Measurements from ENCODE around the gene PPP2R3B. TPM values are rescaled to one million over a fixed set of nuclear protein-coding genes. Genes with fewer than 3 reads are reported as not detected.

Gene PPP2R3B
- total RNA-seq, 1 donor from 2014 or later = 28.2 TPM

- H3K36me3 Mint-ChIP-seq (ENCODE audit: unreplicated experiment) = peaks cover 4% of the 10 kb centered on the region
- TF ChIP-seq, protein P1, sequence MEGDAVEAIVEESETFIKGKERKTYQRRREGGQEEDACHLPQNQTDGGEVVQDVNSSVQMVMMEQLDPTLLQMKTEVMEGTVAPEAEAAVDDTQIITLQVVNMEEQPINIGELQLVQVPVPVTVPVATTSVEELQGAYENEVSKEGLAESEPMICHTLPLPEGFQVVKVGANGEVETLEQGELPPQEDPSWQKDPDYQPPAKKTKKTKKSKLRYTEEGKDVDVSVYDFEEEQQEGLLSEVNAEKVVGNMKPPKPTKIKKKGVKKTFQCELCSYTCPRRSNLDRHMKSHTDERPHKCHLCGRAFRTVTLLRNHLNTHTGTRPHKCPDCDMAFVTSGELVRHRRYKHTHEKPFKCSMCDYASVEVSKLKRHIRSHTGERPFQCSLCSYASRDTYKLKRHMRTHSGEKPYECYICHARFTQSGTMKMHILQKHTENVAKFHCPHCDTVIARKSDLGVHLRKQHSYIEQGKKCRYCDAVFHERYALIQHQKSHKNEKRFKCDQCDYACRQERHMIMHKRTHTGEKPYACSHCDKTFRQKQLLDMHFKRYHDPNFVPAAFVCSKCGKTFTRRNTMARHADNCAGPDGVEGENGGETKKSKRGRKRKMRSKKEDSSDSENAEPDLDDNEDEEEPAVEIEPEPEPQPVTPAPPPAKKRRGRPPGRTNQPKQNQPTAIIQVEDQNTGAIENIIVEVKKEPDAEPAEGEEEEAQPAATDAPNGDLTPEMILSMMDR (IDR thresholded peaks at IDR 0.05) = no peak
- H3K27ac Mint-ChIP-seq (ENCODE audit: unreplicated experiment) = no peak overlapping the region
- no peak overlapping the region for H3K4me3 Mint-ChIP-seq (ENCODE audit: unreplicated experiment)
- peaks cover 7% of the 10 kb centered on the region for H3K4me1 Mint-ChIP-seq (ENCODE audit: unreplicated experiment)
- no peaks in the 10 kb centered on the region for H3K9me3 Mint-ChIP-seq (ENCODE audit: unreplicated experiment)
- no peaks in the 10 kb centered on the region for H3K27me3 Mint-ChIP-seq (ENCODE audit: unreplicated experiment)
- DNase-seq (ENCODE audit: extremely low spot score, unreplicated experiment) = peak; percentile 78
Observed at GRCh38 chrX:349196-349595, 37.5 kb downstream of the PPP2R3B start.

DNA sequence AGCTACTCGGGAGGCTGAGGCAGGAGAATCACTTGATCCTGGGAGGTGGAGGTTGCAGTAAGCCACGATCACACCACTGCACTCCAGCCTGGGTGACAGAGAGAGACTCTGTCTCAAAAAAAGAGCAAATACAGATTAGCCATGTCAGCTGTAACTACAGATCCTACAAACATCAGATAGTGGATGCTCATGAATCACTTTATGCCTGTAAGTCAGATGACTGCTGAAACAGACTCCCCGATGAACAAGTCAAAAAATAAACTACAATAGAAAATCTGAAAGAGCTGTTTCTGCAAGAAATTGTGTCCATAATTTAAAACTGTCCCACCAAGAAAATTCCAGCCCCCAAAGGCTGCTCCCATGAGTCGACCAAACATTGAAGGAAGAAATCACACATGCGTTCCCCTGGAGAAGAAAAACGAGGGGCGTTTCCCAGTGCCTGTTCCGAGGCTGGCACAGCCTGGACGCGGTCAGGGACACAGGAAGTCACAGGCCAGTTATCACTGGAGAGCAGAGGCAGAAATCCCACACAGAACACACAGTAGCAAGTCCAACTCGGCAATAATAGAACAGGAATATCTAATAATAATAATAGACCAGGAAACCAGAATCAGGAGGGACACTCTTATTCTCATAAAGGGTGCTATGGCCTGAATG, 38.1 kb downstream of the PPP2R3B start:
- H3K36me3 Mint-ChIP-seq (ENCODE audit: unreplicated experiment) = peaks cover 4% of the 10 kb centered on the region
- no peak overlapping the region for H3K27ac Mint-ChIP-seq (ENCODE audit: unreplicated experiment)
- no peak overlapping the region for H3K4me3 Mint-ChIP-seq (ENCODE audit: unreplicated experiment)
- DNase-seq (ENCODE audit: extremely low spot score, unreplicated experiment) = peak; percentile 70
- TF ChIP-seq, protein P1 (IDR thresholded peaks at IDR 0.05) = no peak
- H3K4me1 Mint-ChIP-seq (ENCODE audit: unreplicated experiment) = peaks cover 7% of the 10 kb centered on the region
- H3K9me3 Mint-ChIP-seq (ENCODE audit: unreplicated experiment) = no peaks in the 10 kb centered on the region
- no peaks in the 10 kb centered on the region for H3K27me3 Mint-ChIP-seq (ENCODE audit: unreplicated experiment)

DNA sequence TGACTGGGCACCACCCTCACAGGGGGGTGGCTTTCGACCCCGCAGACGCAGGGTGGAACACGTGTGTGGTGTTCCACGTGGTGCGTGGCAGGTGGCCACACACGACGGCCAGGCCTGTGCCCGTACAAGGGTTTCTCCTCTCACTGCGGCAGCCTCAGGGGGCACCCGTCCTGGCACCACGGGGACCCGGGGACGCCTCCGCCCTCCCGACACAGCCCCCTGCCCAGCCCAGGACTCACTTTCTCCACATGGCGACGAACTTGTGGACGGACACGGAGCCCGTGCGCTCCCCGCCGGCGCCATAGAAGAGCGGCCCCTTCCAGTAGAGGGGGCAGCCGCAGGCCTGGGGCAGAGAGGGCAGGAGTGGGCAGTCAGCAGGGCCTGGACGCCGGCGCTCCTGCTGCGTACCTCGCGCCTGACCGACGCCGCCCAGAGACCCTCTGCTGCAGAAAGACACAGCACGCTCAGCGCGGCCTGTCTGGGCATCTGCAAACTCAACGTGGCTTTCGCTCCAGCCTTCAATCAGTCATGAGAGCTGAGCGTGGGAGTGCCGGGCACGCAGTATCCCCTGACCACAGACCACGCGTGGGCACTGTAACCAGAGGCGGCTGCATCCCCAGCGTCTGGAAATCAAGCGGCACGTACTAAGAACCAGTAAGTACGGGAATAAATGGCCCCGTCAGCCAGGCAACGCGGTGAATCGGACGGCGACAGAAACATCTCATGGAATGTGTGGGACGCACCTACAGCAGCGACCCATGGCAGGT, 39.2 kb downstream of the PPP2R3B start:
- Mint-ChIP-seq H3K27me3 (ENCODE audit: unreplicated experiment) (no peaks in the 10 kb centered on the region), H3K4me3 (ENCODE audit: unreplicated experiment) (no peak overlapping the region), H3K9me3 (ENCODE audit: unreplicated experiment) (no peaks in the 10 kb centered on the region), H3K36me3 (ENCODE audit: unreplicated experiment) (peaks cover 4% of the 10 kb centered on the region), H3K4me1 (ENCODE audit: unreplicated experiment) (peaks cover 5% of the 10 kb centered on the region), H3K27ac (ENCODE audit: unreplicated experiment) (no peak overlapping the region)
- no peak for DNase-seq (ENCODE audit: extremely low spot score, unreplicated experiment)
- TF ChIP-seq, protein P1 (IDR thresholded peaks at IDR 0.05) = no peak

GRCh38 chrX:346034-346813, 40.5 kb downstream of the PPP2R3B start:
- peaks cover 5% of the 10 kb centered on the region for H3K4me1 Mint-ChIP-seq (ENCODE audit: unreplicated experiment)
- H3K4me3 Mint-ChIP-seq (ENCODE audit: unreplicated experiment) = no peak overlapping the region
- TF ChIP-seq, protein P1 (IDR thresholded peaks at IDR 0.05) = no peak

More at GRCh38 chrX:346034-346813, 40.5 kb downstream of the PPP2R3B start:
- peaks cover 5% of the 10 kb centered on the region for H3K36me3 Mint-ChIP-seq (ENCODE audit: unreplicated experiment)
- peak; percentile 85 for DNase-seq (ENCODE audit: extremely low spot score, unreplicated experiment)
- no peaks in the 10 kb centered on the region for H3K27me3 Mint-ChIP-seq (ENCODE audit: unreplicated experiment)
- no peak overlapping the region for H3K27ac Mint-ChIP-seq (ENCODE audit: unreplicated experiment)
- H3K9me3 Mint-ChIP-seq (ENCODE audit: unreplicated experiment) = no peaks in the 10 kb centered on the region
